ENCODE measurements around the gene RDH14.

DNA sequence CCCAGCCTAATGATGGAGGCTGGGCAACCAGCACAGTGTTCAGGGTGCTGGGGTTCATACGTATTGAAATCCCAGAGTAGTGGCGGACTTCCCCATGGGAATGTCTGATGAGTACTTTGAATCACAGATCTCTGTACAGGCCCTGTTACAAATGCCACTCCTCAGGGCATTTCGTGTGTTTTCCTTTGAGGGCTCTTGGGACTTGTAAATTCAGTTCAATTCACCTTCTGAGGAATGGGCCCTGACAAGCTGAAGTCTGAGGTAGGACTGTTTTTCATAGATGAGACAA, 288 bp upstream of the RDH14 start:
- TF ChIP-seq, protein P1, sequence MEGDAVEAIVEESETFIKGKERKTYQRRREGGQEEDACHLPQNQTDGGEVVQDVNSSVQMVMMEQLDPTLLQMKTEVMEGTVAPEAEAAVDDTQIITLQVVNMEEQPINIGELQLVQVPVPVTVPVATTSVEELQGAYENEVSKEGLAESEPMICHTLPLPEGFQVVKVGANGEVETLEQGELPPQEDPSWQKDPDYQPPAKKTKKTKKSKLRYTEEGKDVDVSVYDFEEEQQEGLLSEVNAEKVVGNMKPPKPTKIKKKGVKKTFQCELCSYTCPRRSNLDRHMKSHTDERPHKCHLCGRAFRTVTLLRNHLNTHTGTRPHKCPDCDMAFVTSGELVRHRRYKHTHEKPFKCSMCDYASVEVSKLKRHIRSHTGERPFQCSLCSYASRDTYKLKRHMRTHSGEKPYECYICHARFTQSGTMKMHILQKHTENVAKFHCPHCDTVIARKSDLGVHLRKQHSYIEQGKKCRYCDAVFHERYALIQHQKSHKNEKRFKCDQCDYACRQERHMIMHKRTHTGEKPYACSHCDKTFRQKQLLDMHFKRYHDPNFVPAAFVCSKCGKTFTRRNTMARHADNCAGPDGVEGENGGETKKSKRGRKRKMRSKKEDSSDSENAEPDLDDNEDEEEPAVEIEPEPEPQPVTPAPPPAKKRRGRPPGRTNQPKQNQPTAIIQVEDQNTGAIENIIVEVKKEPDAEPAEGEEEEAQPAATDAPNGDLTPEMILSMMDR (IDR thresholded peaks at IDR 0.05; ENCODE audit: insufficient read depth, low read length): no peak
- TF ChIP-seq POLR2AphosphoS5 (IDR thresholded peaks at IDR 0.05; ENCODE audit: low read depth): no peak
- TF ChIP-seq SPI1 (IDR thresholded peaks at IDR 0.05; ENCODE audit: borderline replicate concordance, low read depth): no peak
- TF ChIP-seq, protein P2, sequence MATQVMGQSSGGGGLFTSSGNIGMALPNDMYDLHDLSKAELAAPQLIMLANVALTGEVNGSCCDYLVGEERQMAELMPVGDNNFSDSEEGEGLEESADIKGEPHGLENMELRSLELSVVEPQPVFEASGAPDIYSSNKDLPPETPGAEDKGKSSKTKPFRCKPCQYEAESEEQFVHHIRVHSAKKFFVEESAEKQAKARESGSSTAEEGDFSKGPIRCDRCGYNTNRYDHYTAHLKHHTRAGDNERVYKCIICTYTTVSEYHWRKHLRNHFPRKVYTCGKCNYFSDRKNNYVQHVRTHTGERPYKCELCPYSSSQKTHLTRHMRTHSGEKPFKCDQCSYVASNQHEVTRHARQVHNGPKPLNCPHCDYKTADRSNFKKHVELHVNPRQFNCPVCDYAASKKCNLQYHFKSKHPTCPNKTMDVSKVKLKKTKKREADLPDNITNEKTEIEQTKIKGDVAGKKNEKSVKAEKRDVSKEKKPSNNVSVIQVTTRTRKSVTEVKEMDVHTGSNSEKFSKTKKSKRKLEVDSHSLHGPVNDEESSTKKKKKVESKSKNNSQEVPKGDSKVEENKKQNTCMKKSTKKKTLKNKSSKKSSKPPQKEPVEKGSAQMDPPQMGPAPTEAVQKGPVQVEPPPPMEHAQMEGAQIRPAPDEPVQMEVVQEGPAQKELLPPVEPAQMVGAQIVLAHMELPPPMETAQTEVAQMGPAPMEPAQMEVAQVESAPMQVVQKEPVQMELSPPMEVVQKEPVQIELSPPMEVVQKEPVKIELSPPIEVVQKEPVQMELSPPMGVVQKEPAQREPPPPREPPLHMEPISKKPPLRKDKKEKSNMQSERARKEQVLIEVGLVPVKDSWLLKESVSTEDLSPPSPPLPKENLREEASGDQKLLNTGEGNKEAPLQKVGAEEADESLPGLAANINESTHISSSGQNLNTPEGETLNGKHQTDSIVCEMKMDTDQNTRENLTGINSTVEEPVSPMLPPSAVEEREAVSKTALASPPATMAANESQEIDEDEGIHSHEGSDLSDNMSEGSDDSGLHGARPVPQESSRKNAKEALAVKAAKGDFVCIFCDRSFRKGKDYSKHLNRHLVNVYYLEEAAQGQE (IDR thresholded peaks at IDR 0.05; ENCODE audit: insufficient replicate concordance, low read depth): peak; percentile 15
